Body of pancreas (tissue), 4 donors: ENCODE measurements around the gene ZCCHC7. TPM values are rescaled to one million over a fixed set of nuclear protein-coding genes. Genes with fewer than 3 reads are reported as not detected.

Experiments used
- ATAC-seq: fragments of 150-250 bp; one replicate; pipeline ENCODE4 v1.9.1; 2016
- DNase-seq, 4 donors: peaks; one replicate each; pipeline ENCODE4 v3.0.0-alpha.2; 2019
- H3K27ac ChIP-seq, 4 donors: fragments of 200-600 bp; sonication (generic); 1 replicate in 3 of 4; 2 replicates in 1 of 4; pipeline versions ENCODE4 v1.5.1 to v1.6.1; 2016 to 2019; ENCODE audit warnings: mild to moderate bottlenecking in 1 of 4, mixed read lengths in 1 of 4, moderate library complexity in 1 of 4
- H3K27me3 ChIP-seq, 2 donors: fragments of 200-600 bp; sonication (generic); one replicate each; pipeline ENCODE4 v1.6.0; 2016; ENCODE audit warnings: mild to moderate bottlenecking in 1 of 2
- H3K36me3 ChIP-seq, 2 donors: fragments of 200-600 bp; sonication (generic); replicated peaks in 1 of 2; 2 replicates each; pipeline ENCODE4 v1.5.1; 2016; ENCODE audit warnings: low read depth in 2 of 2; ENCODE audit not compliant: insufficient read depth in 1 of 2
- H3K4me1 ChIP-seq: fragments of 200-600 bp; sonication (generic); one replicate; pipeline ENCODE4 v1.6.0; 2016
- H3K4me3 ChIP-seq, 2 donors: fragments of 200-600 bp; sonication (generic); 1 replicate in 1 of 2; 2 replicates in 1 of 2; pipeline ENCODE4 v1.5.1; 2016 to 2019
- H3K9me3 ChIP-seq, 3 donors: fragments of 200-600 bp; sonication (generic); 1 replicate in 2 of 3; 2 replicates in 1 of 3; pipeline ENCODE4 v1.5.1; 2016
- CTCF ChIP-seq, 7 experiments: fragments of 450-650 bp in 4 of 7; fragments of 200-600 bp in 3 of 7; sonication (generic) in 3 of 7; IDR thresholded peaks; one replicate each; pipeline ENCODE4 v1.5.1; 2016 to 2019; ENCODE audit warnings: antibody characterized with exemption in 7 of 7
- POLR2A ChIP-seq, 3 donors: fragments of 450-650 bp; IDR thresholded peaks; one replicate each; pipeline ENCODE4 v1.6.1; 2016; ENCODE audit warnings: antibody characterized with exemption in 3 of 3, mild to moderate bottlenecking in 2 of 3
- WGBS, 2 donors: methylation state at CpG; one replicate each; pipeline ENCODE4 v1.1.5; 2017; 5-methylcytosine and 5-hydroxymethylcytosine counted together
- intact Hi-C: fragments of 100-400 bp; cut with DNase I; formaldehyde crosslinking; loops from one replicate; pipeline ENCODE4 v1.15.1; 2023
- total RNA-seq, 2 donors: library from RNA; depleted of rRNA; stranded (reverse); fragments of >200 nt; gene quantifications; one replicate each; pipeline ENCODE4 v1.1.0, GENCODE V29; 2016

Gene ZCCHC7
- total RNA-seq, 2 donors from 2014 or later: 10.1 to 18.1 TPM

- TF ChIP-seq CTCF (IDR thresholded peaks at IDR 0.05): no peak
- no peak for TF ChIP-seq POLR2A (IDR thresholded peaks at IDR 0.05)
- no peak for DNase-seq
- Histone ChIP-seq H3K36me3 (no peaks in the 10 kb centered on the region), H3K4me3 (no peak overlapping the region), H3K27me3 (no peaks in the 10 kb centered on the region), H3K27ac (no peak overlapping the region), H3K9me3 (no peaks in the 10 kb centered on the region), H3K4me1 (no peaks in the 10 kb centered on the region)
- no peak for ATAC-seq
- 71 to 82% methylated on average over 3 of the region's 3 CpGs for WGBS, 2 donors
- intact Hi-C loops: no loop called here
Observed at GRCh38 chr9:37179576-37179975, 59.2 kb downstream of the ZCCHC7 start.

GRCh38 chr9:37180138-37180537 lies 59.8 kb downstream of the ZCCHC7 start:
- DNase-seq (no peak), ATAC-seq (no peak)
- Histone ChIP-seq H3K36me3 (no peaks in the 10 kb centered on the region), H3K27ac (no peak overlapping the region), H3K4me1 (no peaks in the 10 kb centered on the region), H3K4me3 (no peak overlapping the region), H3K9me3 (no peaks in the 10 kb centered on the region), H3K27me3 (no peaks in the 10 kb centered on the region)
- 50 to 52% methylated on average over 2 of the region's 2 CpGs for WGBS, 2 donors
- intact Hi-C loops: no loop called here
- TF ChIP-seq POLR2A (IDR thresholded peaks at IDR 0.05) (no peak), CTCF (IDR thresholded peaks at IDR 0.05) (no peak)

GRCh38 chr9:37182718-37183117 lies 62.3 kb downstream of the ZCCHC7 start:
- 92 to 100% methylated on average over 1 of the region's 1 CpG for WGBS, 2 donors
- no peaks in the 10 kb centered on the region for H3K27me3 ChIP-seq
- no peak for TF ChIP-seq CTCF (IDR thresholded peaks at IDR 0.05)
- no peak for TF ChIP-seq POLR2A (IDR thresholded peaks at IDR 0.05)
- no peaks in the 10 kb centered on the region for H3K9me3 ChIP-seq
- no peak overlapping the region for H3K4me3 ChIP-seq
- DNase-seq (no peak), ATAC-seq (no peak)
- no peaks in the 10 kb centered on the region for H3K36me3 ChIP-seq
- H3K4me1 ChIP-seq: no peaks in the 10 kb centered on the region
- intact Hi-C loops: no loop called here
- H3K27ac ChIP-seq: no peak overlapping the region

GRCh38 chr9:37184905-37185867 lies 64.8 kb downstream of the ZCCHC7 start:
- DNase-seq (no peak), ATAC-seq (no peak)
- no peak for TF ChIP-seq CTCF (IDR thresholded peaks at IDR 0.05)
- no peak for TF ChIP-seq POLR2A (IDR thresholded peaks at IDR 0.05)
- H3K4me1 ChIP-seq: no peaks in the 10 kb centered on the region
- intact Hi-C loops: no loop called here
- no peak overlapping the region for H3K27ac ChIP-seq
- H3K4me3 ChIP-seq: no peak overlapping the region
- H3K36me3 ChIP-seq: no peaks in the 10 kb centered on the region
- H3K9me3 ChIP-seq: no peaks in the 10 kb centered on the region
- H3K27me3 ChIP-seq: no peaks in the 10 kb centered on the region
- WGBS, 2 donors: 90 to 94% methylated on average over 4 of the region's 4 CpGs

GRCh38 chr9:37187292-37187691 lies 66.9 kb downstream of the ZCCHC7 start:
- Histone ChIP-seq H3K4me3 (no peak overlapping the region), H3K9me3 (no peaks in the 10 kb centered on the region), H3K36me3 (peaks cover 0 to 2% of the 10 kb centered on the region in 2 donors), H3K27me3 (no peaks in the 10 kb centered on the region), H3K27ac (no peak overlapping the region), H3K4me1 (no peaks in the 10 kb centered on the region)
- no peak for ATAC-seq
- TF ChIP-seq POLR2A (IDR thresholded peaks at IDR 0.05) (no peak), CTCF (IDR thresholded peaks at IDR 0.05) (no peak)
- WGBS, 2 donors: 84 to 92% methylated on average over 6 of the region's 6 CpGs
- intact Hi-C loops: no loop called here
- no peak for DNase-seq
